Kidney (tissue), 14 donors: Measurements from ENCODE around the gene SETD3. TPM values are rescaled to one million over a fixed set of nuclear protein-coding genes. Genes with fewer than 3 reads are reported as not detected.

Experiments used
- DNase-seq, 5 donors: peaks; one replicate each; pipeline ENCODE4 v3.0.0-alpha.2; 2013 to 2020
- FAIRE-seq: peaks from 2 replicates; lab custom pipeline; 2012; peaks lifted over from hg19 to GRCh38; lab: Jason Lieb, UNC
- H3K27ac ChIP-seq, 2 donors: one replicate each; pipeline ENCODE4 v1.7.0; 2013; ENCODE audit warnings: low read depth in 2 of 2, low read length in 2 of 2, inconsistent platforms in 1 of 2
- H3K27me3 ChIP-seq: one replicate; pipeline ENCODE4 v1.7.1; 2013; ENCODE audit warnings: low read length, inconsistent platforms; ENCODE audit not compliant: control insufficient read depth, insufficient read depth
- H3K36me3 ChIP-seq, 3 donors: one replicate each; pipeline versions ENCODE4 v1.7.0 to v1.7.1; 2013; ENCODE audit warnings: low read length in 3 of 3, control low read depth in 1 of 3, inconsistent platforms in 1 of 3; ENCODE audit not compliant: insufficient read depth in 3 of 3, control insufficient read depth in 2 of 3
- H3K4me1 ChIP-seq, 3 donors: one replicate each; pipeline versions ENCODE4 v1.7.0 to v1.7.1; 2013; ENCODE audit warnings: low read length in 3 of 3, inconsistent platforms in 1 of 3, low read depth in 1 of 3; ENCODE audit not compliant: control insufficient read depth in 2 of 3, insufficient read depth in 2 of 3
- H3K4me3 ChIP-seq, 3 donors: one replicate each; pipeline versions ENCODE4 v1.7.0 to v1.8.1; 2013; ENCODE audit warnings: low read length in 3 of 3, control low read depth in 1 of 3, inconsistent platforms in 1 of 3
- H3K9ac ChIP-seq, 3 donors: one replicate each; pipeline versions ENCODE4 v1.7.0 to v1.7.1; 2013; ENCODE audit warnings: low read length in 3 of 3, control low read depth in 1 of 3, inconsistent platforms in 1 of 3
- H3K9me3 ChIP-seq, 3 donors: one replicate each; pipeline versions ENCODE4 v1.7.0 to v1.7.1; 2013; ENCODE audit warnings: low read length in 3 of 3, control low read depth in 1 of 3, inconsistent platforms in 1 of 3; ENCODE audit not compliant: control insufficient read depth in 2 of 3, insufficient read depth in 1 of 3
- CTCF ChIP-seq: IDR thresholded peaks from 3 replicates; pipeline ENCODE4 v1.5.1; 2012; ENCODE audit warnings: mild to moderate bottlenecking, moderate library complexity, borderline replicate concordance; ENCODE audit not compliant: insufficient read depth; ENCODE audit errors: extremely low read depth
- intact Hi-C: fragments of 100-400 bp; cut with DNase I; formaldehyde crosslinking; loops from one replicate; pipeline ENCODE4 v1.11.1; 2022
- polyA plus RNA-seq: library from polyadenylated mRNA; stranded (reverse); fragments of 350-450 nt; fragmentation: Illumina TruSeq; extraction: RNeasy Lipid Tissue Mini Kit (QIAGEN cat#74804); gene quantifications from one replicate; pipeline ENCODE4 v1.2.3, GENCODE V29; 2014; ENCODE audit warnings: low read depth, low replicate concordance; ENCODE audit not compliant: insufficient read depth
- total RNA-seq: library from RNA; stranded (reverse); fragmentation: NEBNext Ultra II Directional; extraction: Animal tissue kit (Norgen Biotek cat#: 25700); gene quantifications from one replicate; pipeline ENCODE4 v1.2.1, GENCODE V29; 2021
- donor health status: control.
- donor health status: control.
- donor health status: control.
- donor health status: control.
- donor health status: control.
- donor health status: DM: yes; HTN: yes; CAD: no.
- donor health status: Normal renal cell carcinoma (clear cell type).

SETD3 gene
- total and polyA plus RNA-seq, 2 donors from 2014 or later: 74.0 to 85.6 TPM

GRCh38 chr14:99503848-99504453 is 23.3 kb upstream of the SETD3 start:
- H3K9ac ChIP-seq: no peak overlapping the region
- intact Hi-C loops: no loop called here
- H3K4me1 ChIP-seq: no peaks in the 10 kb centered on the region
- H3K36me3 ChIP-seq: peaks cover 8 to 60% (median 44%) of the 10 kb centered on the region in 3 donors
- FAIRE-seq: no peak
- no peak overlapping the region for H3K27ac ChIP-seq
- H3K9me3 ChIP-seq: no peaks in the 10 kb centered on the region
- H3K27me3 ChIP-seq: no peaks in the 10 kb centered on the region
- H3K4me3 ChIP-seq: no peak overlapping the region
- DNase-seq: peak in 1 of 5 donors; percentile 46
- no peak for TF ChIP-seq CTCF

- no peaks in the 10 kb centered on the region for H3K4me1 ChIP-seq
- FAIRE-seq: no peak
Measured at GRCh38 chr14:99502989-99503421, 22.3 kb upstream of the SETD3 start.

GRCh38 chr14:99497894-99498293 is 17.2 kb upstream of the SETD3 start:
- Histone ChIP-seq H3K36me3 (peaks cover 5 to 67% (median 47%) of the 10 kb centered on the region in 3 donors), H3K9ac (no peak overlapping the region), H3K27ac (no peak overlapping the region), H3K4me1 (no peaks in the 10 kb centered on the region), H3K4me3 (no peak overlapping the region), H3K27me3 (no peaks in the 10 kb centered on the region), H3K9me3 (no peaks in the 10 kb centered on the region)
- FAIRE-seq (no peak), DNase-seq (no peak)
- TF ChIP-seq CTCF: no peak
- intact Hi-C loops: no loop called here

More at GRCh38 chr14:99502989-99503421, 22.3 kb upstream of the SETD3 start:
- Histone ChIP-seq H3K27ac (no peak overlapping the region), H3K9me3 (no peaks in the 10 kb centered on the region), H3K36me3 (peaks cover 7 to 53% (median 38%) of the 10 kb centered on the region in 3 donors), H3K4me3 (no peak overlapping the region), H3K27me3 (no peaks in the 10 kb centered on the region), H3K9ac (no peak overlapping the region)
- intact Hi-C loops: no loop called here
- peak in 1 of 5 donors; percentile 38 for DNase-seq
- no peak for TF ChIP-seq CTCF
